Astrocyte (in vitro differentiated cells and primary cell): ENCODE measurements around the gene OSM.

ENCODE experiments used
- EZH2 ChIP-seq: IDR thresholded peaks from 2 replicates; pipeline ENCODE4 v1.6.1; 2012; ENCODE audit warnings: mild to moderate bottlenecking, low read length, inconsistent platforms; ENCODE audit not compliant: insufficient read depth
- TF ChIP-seq, protein P1 (sequence below): IDR thresholded peaks from 2 replicates; pipeline ENCODE4 v1.5.1; 2011; ENCODE audit warnings: low read depth, mild to moderate bottlenecking, inconsistent platforms, low read length, moderate library complexity; ENCODE audit not compliant: insufficient read depth

DNA sequence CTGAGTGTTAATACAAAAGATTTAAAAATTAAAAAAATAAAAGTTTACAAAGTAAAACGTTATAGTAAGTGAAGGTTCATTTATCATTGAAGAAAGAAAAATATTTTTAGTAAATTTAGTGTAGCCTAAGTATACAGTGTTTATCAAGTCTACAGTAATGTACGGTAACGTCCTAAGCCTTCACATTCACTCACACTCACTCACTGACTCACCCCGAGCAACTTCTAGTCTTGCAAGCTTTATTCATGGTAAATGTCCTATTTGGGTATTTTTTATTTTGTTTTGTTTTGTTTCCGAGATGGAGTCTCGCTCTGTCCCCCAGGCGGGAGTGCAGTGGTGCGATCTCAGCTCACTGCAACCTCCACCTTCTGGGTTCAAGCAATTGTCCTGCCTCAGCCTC is 13.9 kb upstream of the OSM start:
- TF ChIP-seq, protein P1, sequence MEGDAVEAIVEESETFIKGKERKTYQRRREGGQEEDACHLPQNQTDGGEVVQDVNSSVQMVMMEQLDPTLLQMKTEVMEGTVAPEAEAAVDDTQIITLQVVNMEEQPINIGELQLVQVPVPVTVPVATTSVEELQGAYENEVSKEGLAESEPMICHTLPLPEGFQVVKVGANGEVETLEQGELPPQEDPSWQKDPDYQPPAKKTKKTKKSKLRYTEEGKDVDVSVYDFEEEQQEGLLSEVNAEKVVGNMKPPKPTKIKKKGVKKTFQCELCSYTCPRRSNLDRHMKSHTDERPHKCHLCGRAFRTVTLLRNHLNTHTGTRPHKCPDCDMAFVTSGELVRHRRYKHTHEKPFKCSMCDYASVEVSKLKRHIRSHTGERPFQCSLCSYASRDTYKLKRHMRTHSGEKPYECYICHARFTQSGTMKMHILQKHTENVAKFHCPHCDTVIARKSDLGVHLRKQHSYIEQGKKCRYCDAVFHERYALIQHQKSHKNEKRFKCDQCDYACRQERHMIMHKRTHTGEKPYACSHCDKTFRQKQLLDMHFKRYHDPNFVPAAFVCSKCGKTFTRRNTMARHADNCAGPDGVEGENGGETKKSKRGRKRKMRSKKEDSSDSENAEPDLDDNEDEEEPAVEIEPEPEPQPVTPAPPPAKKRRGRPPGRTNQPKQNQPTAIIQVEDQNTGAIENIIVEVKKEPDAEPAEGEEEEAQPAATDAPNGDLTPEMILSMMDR = no peak
- no peak for TF ChIP-seq EZH2
